ENCODE results near the gene RASD2. TPM values are rescaled to one million over a fixed set of nuclear protein-coding genes. Genes with fewer than 3 reads are reported as not detected.

RASD2 gene
- total and polyA plus RNA-seq, 2 donors (not counting 1 experiment from before 2014, with no cell fraction given), result 0.07 TPM; not detected in 1

DNA sequence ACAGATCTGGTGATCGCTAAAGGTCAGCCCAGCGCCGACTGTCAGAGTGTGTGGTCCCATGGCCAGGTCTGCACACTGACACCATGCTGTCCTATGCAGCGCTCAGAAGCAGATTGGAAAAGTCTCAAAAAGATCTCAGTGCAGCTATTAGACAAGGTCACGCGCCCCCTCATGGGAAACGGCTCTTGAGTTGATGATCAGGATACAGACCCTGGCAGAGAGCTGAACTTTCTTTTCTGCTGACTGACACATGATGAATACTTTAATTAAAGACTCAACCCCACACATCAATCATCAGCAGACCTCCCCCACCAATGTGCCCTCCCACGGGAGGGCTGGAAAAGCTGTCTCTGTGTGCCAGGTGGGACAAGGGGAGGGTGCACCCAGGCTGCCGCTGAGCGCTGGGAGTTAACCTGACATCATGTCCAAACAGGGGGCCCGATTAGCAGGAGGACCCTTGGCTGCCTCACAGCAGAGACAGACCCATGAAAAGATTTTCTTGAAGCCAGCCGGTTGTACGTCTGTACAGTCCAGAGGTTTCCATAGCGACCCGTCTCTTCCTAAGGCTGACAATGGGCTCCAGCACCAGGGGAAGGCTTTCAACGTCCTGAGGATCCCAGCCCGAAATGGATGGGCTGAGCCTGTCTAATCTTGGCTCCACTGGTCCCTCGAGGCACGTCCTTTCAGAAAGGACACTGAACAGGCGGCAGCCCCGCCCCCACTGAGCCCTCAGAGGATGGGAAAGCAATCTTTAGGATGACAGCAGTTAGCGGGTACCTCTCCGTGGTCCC is 26.9 kb downstream of the RASD2 start:
- no peak overlapping the region for H2AFZ ChIP-seq (ENCODE audit: insufficient read depth, low read depth, low read length, poor library complexity, severe bottlenecking)
- Mint-ChIP-seq H3K27me3 (peaks cover 45% of the 10 kb centered on the region), H3K4me1 (no peaks in the 10 kb centered on the region), H3K9me3 (ENCODE audit: insufficient read depth) (no peaks in the 10 kb centered on the region), H3K27ac (no peak overlapping the region), H3K4me3 (no peak overlapping the region)
- no peaks in the 10 kb centered on the region for H4K20me1 ChIP-seq (ENCODE audit: control insufficient read depth, insufficient read depth, low read length, poor library complexity, severe bottlenecking)
- intact Hi-C loops (cut with micrococcal nuclease), result no loop called here
- no peak overlapping the region for H3K4me2 ChIP-seq (replicated peaks; ENCODE audit: low read depth, low read length, poor library complexity, severe bottlenecking)
- DNase-seq, result no peak
- no peaks in the 10 kb centered on the region for H3K4me1 ChIP-seq (ENCODE audit: control insufficient read depth in 2 of 2, insufficient read depth in 2 of 2, low read length in 2 of 2)
- no peak overlapping the region for H3K4me3 ChIP-seq (ENCODE audit: control extremely low read depth in 1 of 5, extremely low read depth in 1 of 5, insufficient read depth in 1 of 5, low read depth in 2 of 5, low read length in 4 of 5)
- ATAC-seq (ENCODE audit: low read depth), result no peak
- 87% methylated on average over 23 of the region's 23 CpGs for WGBS (ENCODE audit: insufficient coverage)
- no peak overlapping the region for H3K27ac ChIP-seq (ENCODE audit: low read length in 2 of 2)
- TF ChIP-seq, protein P1, sequence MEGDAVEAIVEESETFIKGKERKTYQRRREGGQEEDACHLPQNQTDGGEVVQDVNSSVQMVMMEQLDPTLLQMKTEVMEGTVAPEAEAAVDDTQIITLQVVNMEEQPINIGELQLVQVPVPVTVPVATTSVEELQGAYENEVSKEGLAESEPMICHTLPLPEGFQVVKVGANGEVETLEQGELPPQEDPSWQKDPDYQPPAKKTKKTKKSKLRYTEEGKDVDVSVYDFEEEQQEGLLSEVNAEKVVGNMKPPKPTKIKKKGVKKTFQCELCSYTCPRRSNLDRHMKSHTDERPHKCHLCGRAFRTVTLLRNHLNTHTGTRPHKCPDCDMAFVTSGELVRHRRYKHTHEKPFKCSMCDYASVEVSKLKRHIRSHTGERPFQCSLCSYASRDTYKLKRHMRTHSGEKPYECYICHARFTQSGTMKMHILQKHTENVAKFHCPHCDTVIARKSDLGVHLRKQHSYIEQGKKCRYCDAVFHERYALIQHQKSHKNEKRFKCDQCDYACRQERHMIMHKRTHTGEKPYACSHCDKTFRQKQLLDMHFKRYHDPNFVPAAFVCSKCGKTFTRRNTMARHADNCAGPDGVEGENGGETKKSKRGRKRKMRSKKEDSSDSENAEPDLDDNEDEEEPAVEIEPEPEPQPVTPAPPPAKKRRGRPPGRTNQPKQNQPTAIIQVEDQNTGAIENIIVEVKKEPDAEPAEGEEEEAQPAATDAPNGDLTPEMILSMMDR (IDR thresholded peaks at IDR 0.05), result no peak
- TF ChIP-seq EZH2 (IDR thresholded peaks at IDR 0.05; ENCODE audit: borderline replicate concordance, insufficient read depth, low read depth, low read length, poor library complexity, severe bottlenecking), result no peak
- no peaks in the 10 kb centered on the region for H3K36me3 ChIP-seq (replicated peaks in 1 of 2; ENCODE audit: control extremely low read depth in 1 of 2, control insufficient read depth in 1 of 2, extremely low read depth in 1 of 2, insufficient read depth in 2 of 2, low read length in 1 of 2)
- no peaks in the 10 kb centered on the region for H3K9me3 ChIP-seq (ENCODE audit: control extremely low read depth in 1 of 3, control insufficient read depth in 2 of 3, insufficient read depth in 1 of 3, low read length in 2 of 3)
- ChIA-PET CTCF (no interaction called here), POLR2A (no interaction called here)
- H3K9ac ChIP-seq (ENCODE audit: low read length), result no peak overlapping the region
- H3K27me3 ChIP-seq (replicated peaks in 1 of 4; ENCODE audit: control extremely low read depth in 1 of 4, control insufficient read depth in 3 of 4, insufficient read depth in 4 of 4, low read length in 3 of 4), result peaks cover 0 to 12% (median 0%) of the 10 kb centered on the region in 4 experiments
- H3K79me2 ChIP-seq (ENCODE audit: control insufficient read depth, insufficient read depth, low read length), result no peaks in the 10 kb centered on the region

Data from B cell (primary cell).